Parathyroid adenoma (tissue), 2 donors: ENCODE results near the gene RRP36.

ENCODE experiments used
- H2AFZ ChIP-seq: fragments of 300-600 bp; sonication (generic); one replicate; pipeline ENCODE4 v1.7.0; 2017; ENCODE audit warnings: antibody characterized with exemption, mild to moderate bottlenecking
- H3K27ac ChIP-seq: fragments of 300-600 bp; sonication (generic); one replicate; pipeline ENCODE4 v1.7.0; 2017
- H3K27me3 ChIP-seq: fragments of 300-600 bp; sonication (generic); one replicate; pipeline ENCODE4 v1.7.0; 2017; ENCODE audit warnings: low read length; ENCODE audit not compliant: control insufficient read depth, insufficient read depth
- H3K36me3 ChIP-seq: fragments of 300-600 bp; sonication (generic); one replicate; pipeline ENCODE4 v1.7.0; 2017; ENCODE audit warnings: low read length; ENCODE audit not compliant: control insufficient read depth, insufficient read depth
- H3K4me1 ChIP-seq: fragments of 300-600 bp; sonication (generic); one replicate; pipeline ENCODE4 v1.7.0; 2017; ENCODE audit warnings: control low read depth
- H3K4me2 ChIP-seq: fragments of 300-600 bp; sonication (generic); one replicate; pipeline ENCODE4 v1.7.0; 2017; ENCODE audit warnings: low read length
- H3K4me3 ChIP-seq: fragments of 300-600 bp; sonication (generic); one replicate; pipeline ENCODE4 v1.7.0; 2017; ENCODE audit warnings: low read depth, low read length
- H3K79me2 ChIP-seq: fragments of 300-600 bp; sonication (generic); one replicate; pipeline ENCODE4 v1.7.0; 2017; ENCODE audit warnings: control low read depth
- H3K9ac ChIP-seq: fragments of 300-600 bp; sonication (generic); one replicate; pipeline ENCODE4 v1.7.0; 2017; ENCODE audit warnings: mild to moderate bottlenecking
- H3K9me3 ChIP-seq: fragments of 300-600 bp; sonication (generic); one replicate; pipeline ENCODE4 v1.7.0; 2017; ENCODE audit warnings: low read length; ENCODE audit not compliant: control insufficient read depth
- CTCF ChIP-seq: fragments of 300-600 bp; sonication (generic); IDR thresholded peaks from one replicate; pipeline ENCODE4 v1.7.0; 2017; ENCODE audit warnings: antibody characterized with exemption, mild to moderate bottlenecking
- donor health status: primary hyperparathyroidism.

The RRP36 gene

GRCh38 chr6:43061861-43062260 lies 40.4 kb downstream of the RRP36 start:
- Histone ChIP-seq H3K79me2 (peaks cover 20% of the 10 kb centered on the region), H3K9ac (no peak overlapping the region), H3K4me2 (no peak overlapping the region), H3K4me3 (no peak overlapping the region), H3K9me3 (no peaks in the 10 kb centered on the region), H3K36me3 (no peaks in the 10 kb centered on the region), H2AFZ (no peak overlapping the region), H3K27me3 (no peaks in the 10 kb centered on the region), H3K4me1 (peaks cover 11% of the 10 kb centered on the region), H3K27ac (no peak overlapping the region)
- TF ChIP-seq CTCF = no peak

GRCh38 chr6:43062818-43063217 lies 41.4 kb downstream of the RRP36 start:
- Histone ChIP-seq H3K4me2 (no peak overlapping the region), H2AFZ (no peak overlapping the region), H3K27ac (no peak overlapping the region), H3K36me3 (no peaks in the 10 kb centered on the region), H3K27me3 (no peaks in the 10 kb centered on the region), H3K9ac (no peak overlapping the region), H3K9me3 (no peaks in the 10 kb centered on the region), H3K4me3 (no peak overlapping the region), H3K79me2 (peaks cover 19% of the 10 kb centered on the region), H3K4me1 (peaks cover 11% of the 10 kb centered on the region)
- no peak for TF ChIP-seq CTCF

- Histone ChIP-seq H3K9me3 (no peaks in the 10 kb centered on the region), H3K79me2 (no peaks in the 10 kb centered on the region), H3K4me1 (no peaks in the 10 kb centered on the region), H3K27me3 (no peaks in the 10 kb centered on the region), H3K9ac (no peak overlapping the region), H3K4me3 (no peak overlapping the region), H3K4me2 (no peak overlapping the region), H3K27ac (no peak overlapping the region), H2AFZ (no peak overlapping the region), H3K36me3 (no peaks in the 10 kb centered on the region)
- TF ChIP-seq CTCF = peak; percentile 50
Measured at GRCh38 chr6:43070028-43070632, 48.7 kb downstream of the RRP36 start.

GRCh38 chr6:43074847-43075669 lies 53.6 kb downstream of the RRP36 start:
- no peaks in the 10 kb centered on the region for H3K27me3 ChIP-seq
- no peaks in the 10 kb centered on the region for H3K9me3 ChIP-seq
- peaks cover 9% of the 10 kb centered on the region for H3K4me1 ChIP-seq
- H3K4me2 ChIP-seq = no peak overlapping the region
- no peaks in the 10 kb centered on the region for H3K36me3 ChIP-seq
- H3K27ac ChIP-seq = no peak overlapping the region
- no peak overlapping the region for H2AFZ ChIP-seq
- H3K9ac ChIP-seq = no peak overlapping the region
- no peak for TF ChIP-seq CTCF
- peaks cover 16% of the 10 kb centered on the region for H3K79me2 ChIP-seq
- no peak overlapping the region for H3K4me3 ChIP-seq
